Body of pancreas (tissue), 4 donors: ENCODE measurements around the gene ALS2CL. TPM values are rescaled to one million over a fixed set of nuclear protein-coding genes. Genes with fewer than 3 reads are reported as not detected.

Experiments used
- ATAC-seq: fragments of 150-250 bp; one replicate; pipeline ENCODE4 v1.9.1; 2016
- DNase-seq, 4 donors: peaks; one replicate each; pipeline ENCODE4 v3.0.0-alpha.2; 2019
- H3K27ac ChIP-seq, 4 donors: fragments of 200-600 bp; sonication (generic); 1 replicate in 3 of 4; 2 replicates in 1 of 4; pipeline versions ENCODE4 v1.5.1 to v1.6.1; 2016 to 2019; ENCODE audit warnings: mild to moderate bottlenecking in 1 of 4, mixed read lengths in 1 of 4, moderate library complexity in 1 of 4
- H3K27me3 ChIP-seq, 2 donors: fragments of 200-600 bp; sonication (generic); one replicate each; pipeline ENCODE4 v1.6.0; 2016; ENCODE audit warnings: mild to moderate bottlenecking in 1 of 2
- H3K36me3 ChIP-seq, 2 donors: fragments of 200-600 bp; sonication (generic); replicated peaks in 1 of 2; 2 replicates each; pipeline ENCODE4 v1.5.1; 2016; ENCODE audit warnings: low read depth in 2 of 2; ENCODE audit not compliant: insufficient read depth in 1 of 2
- H3K4me1 ChIP-seq: fragments of 200-600 bp; sonication (generic); one replicate; pipeline ENCODE4 v1.6.0; 2016
- H3K4me3 ChIP-seq, 2 donors: fragments of 200-600 bp; sonication (generic); 1 replicate in 1 of 2; 2 replicates in 1 of 2; pipeline ENCODE4 v1.5.1; 2016 to 2019
- H3K9me3 ChIP-seq, 3 donors: fragments of 200-600 bp; sonication (generic); 1 replicate in 2 of 3; 2 replicates in 1 of 3; pipeline ENCODE4 v1.5.1; 2016
- CTCF ChIP-seq, 7 experiments: fragments of 450-650 bp in 4 of 7; fragments of 200-600 bp in 3 of 7; sonication (generic) in 3 of 7; IDR thresholded peaks; one replicate each; pipeline ENCODE4 v1.5.1; 2016 to 2019; ENCODE audit warnings: antibody characterized with exemption in 7 of 7
- POLR2A ChIP-seq, 3 donors: fragments of 450-650 bp; IDR thresholded peaks; one replicate each; pipeline ENCODE4 v1.6.1; 2016; ENCODE audit warnings: antibody characterized with exemption in 3 of 3, mild to moderate bottlenecking in 2 of 3
- WGBS, 2 donors: methylation state at CpG; one replicate each; pipeline ENCODE4 v1.1.5; 2017; 5-methylcytosine and 5-hydroxymethylcytosine counted together
- intact Hi-C: fragments of 100-400 bp; cut with DNase I; formaldehyde crosslinking; loops from one replicate; pipeline ENCODE4 v1.15.1; 2023
- total RNA-seq, 2 donors: library from RNA; depleted of rRNA; stranded (reverse); fragments of >200 nt; gene quantifications; one replicate each; pipeline ENCODE4 v1.1.0, GENCODE V29; 2016

Gene ALS2CL
- total RNA-seq, 2 donors from 2014 or later = 30.3 to 48.5 TPM

- ATAC-seq (peak; percentile 12), DNase-seq (peak in 3 of 4 donors; percentile 37 to 54 (median 51))
- Histone ChIP-seq H3K27ac (peak overlapping the region; percentile 78 to 89 (median 86)), H3K27me3 (no peaks in the 10 kb centered on the region), H3K4me3 (peak overlapping the region; percentile 38 to 64), H3K4me1 (peaks cover 55% of the 10 kb centered on the region), H3K9me3 (no peaks in the 10 kb centered on the region), H3K36me3 (no peaks in the 10 kb centered on the region)
- 27% methylated on average over 23 of the region's 30 CpGs; no CpG with 5 or more reads in 1 of the 2 donors for WGBS, 2 donors
- intact Hi-C loops = no loop called here
- TF ChIP-seq CTCF (IDR thresholded peaks at IDR 0.05) (no peak), POLR2A (IDR thresholded peaks at IDR 0.05) (no peak)
Observed at GRCh38 chr3:46693892-46694226, 380 bp upstream of the ALS2CL start.

GRCh38 chr3:46692566-46692990 is 901 bp downstream of the ALS2CL start:
- intact Hi-C loops = no loop called here
- peaks cover 55% of the 10 kb centered on the region for H3K4me1 ChIP-seq
- 18 to 21% methylated on average over 3 to 11 of the region's 11 CpGs for WGBS, 2 donors
- TF ChIP-seq CTCF (IDR thresholded peaks at IDR 0.05) = no peak
- peak; percentile 67 to 81 (median 81) for TF ChIP-seq POLR2A (IDR thresholded peaks at IDR 0.05)
- no peaks in the 10 kb centered on the region for H3K27me3 ChIP-seq
- ATAC-seq (peak; percentile 83), DNase-seq (peak; percentile 86 to 95 (median 90))
- no peaks in the 10 kb centered on the region for H3K36me3 ChIP-seq
- peak overlapping the region in 1 of 2 donors; percentile 38 for H3K4me3 ChIP-seq
- H3K9me3 ChIP-seq = no peaks in the 10 kb centered on the region
- peak overlapping the region; percentile 78 to 89 (median 86) for H3K27ac ChIP-seq

- no peaks in the 10 kb centered on the region for H3K9me3 ChIP-seq
- H3K27ac ChIP-seq = no peak overlapping the region
- ATAC-seq = no peak
- 46 to 88% methylated on average over 1 to 5 of the region's 5 CpGs for WGBS, 2 donors
- H3K4me1 ChIP-seq = peaks cover 45% of the 10 kb centered on the region
- no peaks in the 10 kb centered on the region for H3K36me3 ChIP-seq
- H3K27me3 ChIP-seq = no peaks in the 10 kb centered on the region
- no peak overlapping the region for H3K4me3 ChIP-seq
- DNase-seq = peak; percentile 28 to 53 (median 41)
- TF ChIP-seq POLR2A (IDR thresholded peaks at IDR 0.05) = no peak
- no peak for TF ChIP-seq CTCF (IDR thresholded peaks at IDR 0.05)
- intact Hi-C loops = no loop called here
Observed at GRCh38 chr3:46690798-46691197, 2.7 kb downstream of the ALS2CL start.

GRCh38 chr3:46685446-46685845 is 8.0 kb downstream of the ALS2CL start:
- intact Hi-C loops = no loop called here
- TF ChIP-seq CTCF (IDR thresholded peaks at IDR 0.05) (no peak), POLR2A (IDR thresholded peaks at IDR 0.05) (no peak)
- peaks cover 0 to 5% of the 10 kb centered on the region in 2 donors for H3K36me3 ChIP-seq

GRCh38 chr3:46684891-46685290 is 8.6 kb downstream of the ALS2CL start:
- Histone ChIP-seq H3K27ac (no peak overlapping the region), H3K9me3 (no peaks in the 10 kb centered on the region), H3K4me1 (no peaks in the 10 kb centered on the region), H3K27me3 (no peaks in the 10 kb centered on the region), H3K4me3 (no peak overlapping the region), H3K36me3 (peaks cover 0 to 5% of the 10 kb centered on the region in 2 donors)
- TF ChIP-seq POLR2A (IDR thresholded peaks at IDR 0.05) (no peak), CTCF (IDR thresholded peaks at IDR 0.05) (no peak)
- no peak for DNase-seq
- intact Hi-C loops = no loop called here
- 93 to 94% methylated on average over 2 of the region's 2 CpGs for WGBS, 2 donors
- no peak for ATAC-seq

More at GRCh38 chr3:46685446-46685845, 8.0 kb downstream of the ALS2CL start:
- H3K27me3 ChIP-seq = no peaks in the 10 kb centered on the region
- no peak overlapping the region for H3K4me3 ChIP-seq
- H3K9me3 ChIP-seq = no peaks in the 10 kb centered on the region
- ATAC-seq (no peak), DNase-seq (no peak)
- H3K27ac ChIP-seq = no peak overlapping the region
- 91 to 94% methylated on average over 9 of the region's 9 CpGs for WGBS, 2 donors
- H3K4me1 ChIP-seq = no peaks in the 10 kb centered on the region
